H1 (cell line): ENCODE results near the gene RTN4IP1. TPM values are rescaled to one million over a fixed set of nuclear protein-coding genes. Genes with fewer than 3 reads are reported as not detected.

ENCODE experiments used
- CTCF ChIA-PET: fragments of 300-600 bp; sonication (Branson Sonifier 250); formaldehyde crosslinking; loops from one replicate; lab custom pipeline; 2021; ENCODE audit not compliant: partially characterized antibody; lab: Charles Lee
- POLR2A ChIA-PET: fragments of 300-600 bp; sonication (Branson Sonifier 250); formaldehyde crosslinking; loops from one replicate; lab custom pipeline; 2021; ENCODE audit warnings: inconsistent platforms; ENCODE audit not compliant: partially characterized antibody; lab: Charles Lee
- DNase-seq, 2 experiments: peaks; one replicate each; pipeline versions ENCODE4 v3.0.0 to v3.0.0-alpha.2; 2010 to 2022; ENCODE audit warnings: low spot score in 2 of 2, low read depth in 1 of 2, mixed read lengths in 1 of 2
- FAIRE-seq: peaks from 2 replicates; lab custom pipeline; 2011; peaks lifted over from hg19 to GRCh38; lab: Jason Lieb, UNC
- H2AFZ ChIP-seq: 2 replicates; pipeline ENCODE4 v1.8.1; 2012; ENCODE audit warnings: low read length, inconsistent platforms
- H2AK5ac ChIP-seq: 2 replicates; pipeline ENCODE4 v1.6.1; 2013; ENCODE audit warnings: low read depth, low read length
- H2BK120ac ChIP-seq: replicated peaks from 2 replicates; pipeline ENCODE3; 2013; ENCODE audit warnings: low read depth, low read length, inconsistent platforms
- H2BK12ac ChIP-seq: 2 replicates; pipeline ENCODE4 v1.6.1; 2013; ENCODE audit warnings: low read depth, low read length
- H2BK15ac ChIP-seq: 2 replicates; pipeline ENCODE4 v1.6.1; 2013; ENCODE audit warnings: low read length
- H2BK20ac ChIP-seq: 2 replicates; pipeline ENCODE4 v1.6.1; 2013; ENCODE audit warnings: low read length
- H2BK5ac ChIP-seq: 2 replicates; pipeline ENCODE4 v1.6.1; 2013; ENCODE audit warnings: low read depth, low read length
- H3K14ac ChIP-seq: 2 replicates; pipeline ENCODE4 v1.6.1; 2013; ENCODE audit warnings: inconsistent platforms; ENCODE audit not compliant: insufficient read length
- H3K18ac ChIP-seq: 2 replicates; pipeline ENCODE4 v1.6.1; 2013; ENCODE audit warnings: low read length; ENCODE audit errors: extremely low read depth
- H3K23ac ChIP-seq: 2 replicates; pipeline ENCODE4 v1.6.1; 2013; ENCODE audit warnings: inconsistent platforms; ENCODE audit not compliant: insufficient read length
- H3K23me2 ChIP-seq: 2 replicates; pipeline ENCODE4 v1.6.1; 2013; ENCODE audit warnings: low read depth, low read length
- H3K27ac ChIP-seq: 2 replicates; pipeline ENCODE4 v1.6.1; 2011; ENCODE audit warnings: low read depth, low read length, inconsistent platforms
- H3K27me3 ChIP-seq, 4 experiments: replicated peaks in 1 of 4; 1 replicate in 1 of 4; 2 replicates in 3 of 4; pipeline versions ENCODE4 v1.6.1 to v1.8.1; 2011 to 2013; ENCODE audit warnings: low read length in 3 of 4, mild to moderate bottlenecking in 3 of 4, inconsistent platforms in 2 of 4, mixed read lengths in 2 of 4, moderate library complexity in 1 of 4; ENCODE audit not compliant: control insufficient read depth in 3 of 4, insufficient read depth in 3 of 4; ENCODE audit errors: extremely low read depth in 1 of 4
- H3K36me3 ChIP-seq, 4 experiments: 2 replicates each; pipeline versions ENCODE4 v1.6.1 to v1.8.1; 2011 to 2013; ENCODE audit warnings: mild to moderate bottlenecking in 4 of 4, low read length in 3 of 4, moderate library complexity in 2 of 4, control low read depth in 1 of 4, inconsistent platforms in 1 of 4; ENCODE audit not compliant: insufficient read depth in 4 of 4, control insufficient read depth in 2 of 4
- H3K4ac ChIP-seq: replicated peaks from 2 replicates; pipeline ENCODE3; 2013; ENCODE audit warnings: low read length, low read depth, mixed read lengths, inconsistent platforms; ENCODE audit not compliant: insufficient read length
- H3K4me1 ChIP-seq, 4 experiments: replicated peaks in 1 of 4; 1 replicate in 1 of 4; 2 replicates in 3 of 4; pipeline versions ENCODE4 v1.6.1 to v1.8.1; 2011 to 2013; ENCODE audit warnings: low read length in 3 of 4, inconsistent platforms in 2 of 4, mixed read lengths in 1 of 4; ENCODE audit not compliant: insufficient read depth in 4 of 4, control insufficient read depth in 3 of 4
- H3K4me2 ChIP-seq, 2 experiments: 2 replicates each; pipeline versions ENCODE4 v1.6.1 to v1.8.1; 2011 to 2013; ENCODE audit warnings: low read depth in 2 of 2, low read length in 2 of 2, control low read depth in 1 of 2, inconsistent platforms in 1 of 2, mild to moderate bottlenecking in 1 of 2; ENCODE audit not compliant: insufficient read depth in 1 of 2
- H3K4me3 ChIP-seq, 4 experiments: fragments of 200-600, 300-600 bp in 1 of 4; sonication (generic), shearing (Covaris generic), sonication (Bioruptor Twin) in 1 of 4; 2 replicates each; pipeline versions ENCODE4 v1.5.1 to v1.8.1; 2011 to 2016; ENCODE audit warnings: low read length in 4 of 4, low read depth in 3 of 4, control low read depth in 2 of 4, inconsistent platforms in 2 of 4, mild to moderate bottlenecking in 2 of 4, mixed read lengths in 1 of 4, moderate library complexity in 1 of 4; ENCODE audit not compliant: insufficient read depth in 2 of 4; ENCODE audit errors: extremely low read depth in 1 of 4
- H3K56ac ChIP-seq: replicated peaks from 2 replicates; pipeline ENCODE3; 2013; ENCODE audit warnings: low read depth, mild to moderate bottlenecking, mixed read lengths, low read length, inconsistent platforms; ENCODE audit not compliant: insufficient read length
- H3K79me1 ChIP-seq: 2 replicates; pipeline ENCODE4 v1.6.1; 2013; ENCODE audit warnings: low read depth, low read length, control low read depth
- H3K79me2 ChIP-seq, 2 experiments: 2 replicates each; pipeline versions ENCODE4 v1.6.1 to v1.8.1; 2012 to 2013; ENCODE audit warnings: low read length in 2 of 2, mild to moderate bottlenecking in 2 of 2, inconsistent platforms in 1 of 2; ENCODE audit not compliant: insufficient read depth in 2 of 2, control insufficient read depth in 1 of 2
- H3K9ac ChIP-seq, 4 experiments: replicated peaks in 1 of 4; 1 replicate in 1 of 4; 2 replicates in 3 of 4; pipeline versions ENCODE4 v1.6.1 to v1.8.1; 2011 to 2013; ENCODE audit warnings: low read depth in 3 of 4, low read length in 3 of 4, control low read depth in 2 of 4, mild to moderate bottlenecking in 2 of 4, moderate library complexity in 2 of 4, inconsistent platforms in 1 of 4; ENCODE audit errors: extremely low read depth in 1 of 4
- H3K9me3 ChIP-seq, 2 experiments: 2 replicates each; pipeline versions ENCODE4 v1.6.1 to v1.8.1; 2012 to 2013; ENCODE audit warnings: mild to moderate bottlenecking in 2 of 2, moderate library complexity in 2 of 2, control low read depth in 1 of 2, inconsistent platforms in 1 of 2, low read depth in 1 of 2, low read length in 1 of 2, mixed read lengths in 1 of 2; ENCODE audit not compliant: insufficient read depth in 2 of 2
- H4K20me1 ChIP-seq, 2 experiments: replicated peaks in 1 of 2; 2 replicates each; pipeline versions ENCODE3 to v1.8.1; 2011 to 2013; ENCODE audit warnings: inconsistent platforms in 2 of 2, low read length in 2 of 2, mild to moderate bottlenecking in 1 of 2; ENCODE audit not compliant: insufficient read depth in 2 of 2, control insufficient read depth in 1 of 2
- H4K5ac ChIP-seq: 2 replicates; pipeline ENCODE4 v1.6.1; 2013; ENCODE audit warnings: low read length, low read depth, mixed read lengths, inconsistent platforms; ENCODE audit not compliant: insufficient read length
- H4K8ac ChIP-seq: 2 replicates; pipeline ENCODE4 v1.8.0; 2013; ENCODE audit warnings: mild to moderate bottlenecking, moderate library complexity, low read length, inconsistent platforms; ENCODE audit not compliant: insufficient read depth; ENCODE audit errors: extremely low read depth
- H4K91ac ChIP-seq: replicated peaks from 2 replicates; pipeline ENCODE3; 2013; ENCODE audit warnings: low read length, mixed read lengths, inconsistent platforms; ENCODE audit not compliant: insufficient read length
- CEBPB ChIP-seq: IDR thresholded peaks from 2 replicates; pipeline ENCODE4 v1.6.1; 2012; ENCODE audit warnings: low read depth, low read length
- HDAC2 ChIP-seq, 2 experiments: fragments of 300-600 bp in 1 of 2; sonication (generic) in 1 of 2; IDR thresholded peaks; 2 replicates each; pipeline ENCODE4 v1.6.1; 2011 to 2012; ENCODE audit warnings: low read depth in 2 of 2, low read length in 2 of 2, mild to moderate bottlenecking in 2 of 2, moderate library complexity in 2 of 2, borderline replicate concordance in 1 of 2, inconsistent platforms in 1 of 2
- NANOG ChIP-seq: IDR thresholded peaks from 2 replicates; pipeline ENCODE4 v1.6.1; 2011; ENCODE audit warnings: low read length, low read depth, mild to moderate bottlenecking, inconsistent platforms; ENCODE audit not compliant: insufficient read depth, poor library complexity, severe bottlenecking
- PHF8 ChIP-seq: fragments of 200-600 bp; sonication (generic); conservative IDR thresholded peaks from 2 replicates; pipeline ENCODE4 v1.7.1; 2012; ENCODE audit warnings: low read depth, mild to moderate bottlenecking, inconsistent platforms, low read length, moderate library complexity
- POLR2A ChIP-seq, 2 experiments: IDR thresholded peaks; 1 replicate in 1 of 2; 2 replicates in 1 of 2; pipeline ENCODE4 v1.6.1; 2011; ENCODE audit warnings: low read depth in 2 of 2, low read length in 2 of 2, mild to moderate bottlenecking in 2 of 2; ENCODE audit errors: control extremely low read depth in 1 of 2
- SIRT6 ChIP-seq: IDR thresholded peaks from one replicate; pipeline ENCODE4 v1.7.1; 2012; ENCODE audit warnings: low read length, inconsistent platforms
- SRF ChIP-seq: IDR thresholded peaks from 2 replicates; pipeline ENCODE4 v1.6.1; 2011; ENCODE audit warnings: mild to moderate bottlenecking, low read depth, low read length, moderate library complexity
- YY1 ChIP-seq: IDR thresholded peaks from 2 replicates; pipeline ENCODE4 v1.6.1; 2011; ENCODE audit warnings: low read depth, mild to moderate bottlenecking, low read length
- ZNF274 ChIP-seq: IDR thresholded peaks from 2 replicates; pipeline ENCODE4 v1.7.0; 2012; ENCODE audit warnings: low read length, borderline replicate concordance; ENCODE audit errors: extremely low read depth
- WGBS, 2 experiments: shearing (Covaris generic) in 1 of 2; methylation state at CpG; one replicate each; pipeline versions ENCODE4 v1.1.6 to v1.1.7; 2013 to 2015; ENCODE audit warnings: low lambda C conversion rate in 2 of 2, mixed read lengths in 2 of 2, inconsistent platforms in 1 of 2, low coverage in 1 of 2, missing lambda C conversion rate in 1 of 2; ENCODE audit not compliant: insufficient replicate concordance in 2 of 2, insufficient coverage in 1 of 2, insufficient read length in 1 of 2; ENCODE audit errors: extremely low coverage in 1 of 2, missing lambda C conversion rate in 1 of 2; 5-methylcytosine and 5-hydroxymethylcytosine counted together
- polyA plus RNA-seq, 7 experiments: library from polyadenylated mRNA; depleted of rRNA in 3 of 7; stranded (reverse) in 5 of 7; unstranded in 2 of 7; fragments of >200 nt in 5 of 7; fragments of 200-250 nt in 2 of 7; gene quantifications; 1 replicate in 5 of 7; 2 replicates in 1 of 7; 4 replicates in 1 of 7; pipeline versions ENCODE4 v1.2.1 to v1.2.3, GENCODE V29; 2011 to 2013; ENCODE audit warnings: missing spikeins in 2 of 7, mixed read lengths in 2 of 7
- total RNA-seq: library from RNA; stranded (reverse); fragmentation: NEBNext Ultra II Directional; extraction: Animal tissue kit (Norgen Biotek cat#: 25700); gene quantifications from 2 replicates; pipeline ENCODE4 v1.2.1, GENCODE V29; 2021
- TF ChIP-seq, protein P1 (sequence below): IDR thresholded peaks from 2 replicates; pipeline ENCODE4 v1.6.1; 2011; ENCODE audit warnings: low read length, improper control_type of control experiment
- TF ChIP-seq, protein P2 (sequence below), 3 experiments: IDR thresholded peaks; 1 replicate in 2 of 3; 2 replicates in 1 of 3; pipeline versions ENCODE4 v1.5.1 to v1.6.1; 2011; ENCODE audit warnings: low read length in 3 of 3, mild to moderate bottlenecking in 3 of 3, inconsistent platforms in 2 of 3, low read depth in 1 of 3, moderate library complexity in 1 of 3; ENCODE audit not compliant: insufficient read depth in 1 of 3; ENCODE audit errors: control extremely low read depth in 1 of 3

The RTN4IP1 gene
- total and polyA plus RNA-seq, 2 of the 8 experiments (the other 6 are each of a cell fraction or from before 2014, with no cell fraction given) = 14.6 to 19.5 TPM

DNA sequence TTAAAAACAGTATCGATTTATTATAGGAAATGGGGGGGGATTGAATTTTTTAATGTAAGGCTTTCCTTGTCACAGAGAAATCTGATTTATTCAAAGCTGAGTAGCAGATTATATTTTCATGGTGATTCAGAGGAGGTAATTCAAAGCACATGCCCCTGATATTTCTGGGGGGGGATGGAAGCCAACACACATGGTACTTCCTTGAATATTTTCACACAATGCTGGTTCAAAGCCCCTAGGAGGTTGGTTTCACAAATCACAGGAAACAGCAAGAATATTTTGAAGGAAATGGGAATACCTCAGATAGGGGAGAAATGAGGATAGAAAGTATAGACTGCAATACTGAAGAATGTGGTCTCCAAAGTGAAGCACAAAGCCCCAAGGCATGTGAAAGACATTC lies 98.8 kb downstream of the RTN4IP1 start:
- H4K91ac ChIP-seq = no peak overlapping the region
- H3K27me3 ChIP-seq = no peaks in the 10 kb centered on the region
- H3K23me2 ChIP-seq = no peaks in the 10 kb centered on the region
- H2BK20ac ChIP-seq = no peak overlapping the region
- no peak overlapping the region for H3K56ac ChIP-seq
- no peak overlapping the region for H3K23ac ChIP-seq
- FAIRE-seq (no peak), DNase-seq (no peak)
- H3K36me3 ChIP-seq = no peaks in the 10 kb centered on the region
- no peak overlapping the region for H2AK5ac ChIP-seq
- POLR2A ChIA-PET = no interaction called here
- no peaks in the 10 kb centered on the region for H3K4me1 ChIP-seq
- no peak overlapping the region for H4K8ac ChIP-seq
- no peak overlapping the region for H2BK15ac ChIP-seq
- CTCF ChIA-PET = interaction anchor here (1.0 to 1.8 kb wide), 2 partner anchors 36 to 86 kb away, joined by 4 read pairs; no protein-coding TSS in a partner anchor
- H3K4me2 ChIP-seq = no peak overlapping the region
- H3K79me1 ChIP-seq = no peaks in the 10 kb centered on the region
- H3K4me3 ChIP-seq = no peak overlapping the region
- H3K9me3 ChIP-seq = no peaks in the 10 kb centered on the region
- H3K27ac ChIP-seq = no peak overlapping the region
- no peak overlapping the region for H2BK12ac ChIP-seq
- H2BK120ac ChIP-seq = no peak overlapping the region
- no peak overlapping the region for H3K14ac ChIP-seq
- no peak overlapping the region for H2BK5ac ChIP-seq
- H2AFZ ChIP-seq = no peak overlapping the region
- H3K9ac ChIP-seq = no peak overlapping the region
- H3K4ac ChIP-seq = no peak overlapping the region
- H3K79me2 ChIP-seq = no peaks in the 10 kb centered on the region
- H4K5ac ChIP-seq = no peak overlapping the region
- H3K18ac ChIP-seq = no peak overlapping the region
- H4K20me1 ChIP-seq = no peaks in the 10 kb centered on the region
- 80% methylated on average over 1 of the region's 1 CpG; no CpG with 5 or more reads in 1 of the 2 experiments for WGBS, 2 experiments
- no peak for TF ChIP-seq YY1
- no peak for TF ChIP-seq NANOG
- TF ChIP-seq SRF = no peak
- no peak for TF ChIP-seq HDAC2 (IDR thresholded peaks at IDR 0.05; ENCODE audit: borderline replicate concordance in 1 of 2, low read depth in 2 of 2, low read length in 2 of 2)
- TF ChIP-seq, protein P1, sequence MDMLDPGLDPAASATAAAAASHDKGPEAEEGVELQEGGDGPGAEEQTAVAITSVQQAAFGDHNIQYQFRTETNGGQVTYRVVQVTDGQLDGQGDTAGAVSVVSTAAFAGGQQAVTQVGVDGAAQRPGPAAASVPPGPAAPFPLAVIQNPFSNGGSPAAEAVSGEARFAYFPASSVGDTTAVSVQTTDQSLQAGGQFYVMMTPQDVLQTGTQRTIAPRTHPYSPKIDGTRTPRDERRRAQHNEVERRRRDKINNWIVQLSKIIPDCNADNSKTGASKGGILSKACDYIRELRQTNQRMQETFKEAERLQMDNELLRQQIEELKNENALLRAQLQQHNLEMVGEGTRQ = no peak
- TF ChIP-seq, protein P2, sequence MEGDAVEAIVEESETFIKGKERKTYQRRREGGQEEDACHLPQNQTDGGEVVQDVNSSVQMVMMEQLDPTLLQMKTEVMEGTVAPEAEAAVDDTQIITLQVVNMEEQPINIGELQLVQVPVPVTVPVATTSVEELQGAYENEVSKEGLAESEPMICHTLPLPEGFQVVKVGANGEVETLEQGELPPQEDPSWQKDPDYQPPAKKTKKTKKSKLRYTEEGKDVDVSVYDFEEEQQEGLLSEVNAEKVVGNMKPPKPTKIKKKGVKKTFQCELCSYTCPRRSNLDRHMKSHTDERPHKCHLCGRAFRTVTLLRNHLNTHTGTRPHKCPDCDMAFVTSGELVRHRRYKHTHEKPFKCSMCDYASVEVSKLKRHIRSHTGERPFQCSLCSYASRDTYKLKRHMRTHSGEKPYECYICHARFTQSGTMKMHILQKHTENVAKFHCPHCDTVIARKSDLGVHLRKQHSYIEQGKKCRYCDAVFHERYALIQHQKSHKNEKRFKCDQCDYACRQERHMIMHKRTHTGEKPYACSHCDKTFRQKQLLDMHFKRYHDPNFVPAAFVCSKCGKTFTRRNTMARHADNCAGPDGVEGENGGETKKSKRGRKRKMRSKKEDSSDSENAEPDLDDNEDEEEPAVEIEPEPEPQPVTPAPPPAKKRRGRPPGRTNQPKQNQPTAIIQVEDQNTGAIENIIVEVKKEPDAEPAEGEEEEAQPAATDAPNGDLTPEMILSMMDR (IDR thresholded peaks at IDR 0.05; ENCODE audit: control extremely low read depth in 1 of 3, insufficient read depth in 1 of 3, low read depth in 1 of 3, low read length in 3 of 3) = no peak
- no peak for TF ChIP-seq SIRT6
- TF ChIP-seq POLR2A (IDR thresholded peaks at IDR 0.05; ENCODE audit: control extremely low read depth in 1 of 2, low read depth in 2 of 2, low read length in 2 of 2) = no peak
- TF ChIP-seq CEBPB = no peak
- no peak for TF ChIP-seq PHF8
- no peak for TF ChIP-seq ZNF274
